PC-9 (cell line): ENCODE data around the gene PKD1L1.

Experiments used
- EZH2 ChIP-seq: fragments of 200-600 bp; sonication (generic); IDR thresholded peaks from 2 replicates; pipeline ENCODE4 v1.8.0; 2017; ENCODE audit warnings: antibody characterized with exemption, low read depth
- TF ChIP-seq, protein P1 (sequence below): fragments of 200-600 bp; sonication (generic); conservative IDR thresholded peaks from 2 replicates; pipeline ENCODE4 v1.6.1; 2017; ENCODE audit warnings: mixed run types, antibody characterized with exemption, mild to moderate bottlenecking, moderate library complexity

DNA sequence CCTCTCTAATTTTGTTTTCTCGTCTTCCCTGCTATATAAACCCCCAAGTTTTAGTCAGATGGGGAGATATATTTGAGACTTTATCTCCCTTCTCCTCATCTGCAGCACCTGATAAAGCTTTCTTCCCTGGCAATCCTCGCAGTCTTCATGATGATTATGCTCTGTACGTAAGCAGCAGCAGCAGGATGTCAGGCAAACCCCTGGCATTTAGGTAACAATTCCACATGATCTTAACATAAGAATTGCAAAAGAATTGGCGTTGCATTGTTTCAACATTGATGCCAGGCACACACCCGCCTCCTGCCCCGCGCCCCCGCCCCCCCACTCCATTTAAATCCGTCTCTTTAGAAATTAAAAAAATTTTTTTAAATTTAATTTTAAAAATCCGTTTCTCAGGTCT is 6.1 kb downstream of the PKD1L1 start:
- TF ChIP-seq, protein P1, sequence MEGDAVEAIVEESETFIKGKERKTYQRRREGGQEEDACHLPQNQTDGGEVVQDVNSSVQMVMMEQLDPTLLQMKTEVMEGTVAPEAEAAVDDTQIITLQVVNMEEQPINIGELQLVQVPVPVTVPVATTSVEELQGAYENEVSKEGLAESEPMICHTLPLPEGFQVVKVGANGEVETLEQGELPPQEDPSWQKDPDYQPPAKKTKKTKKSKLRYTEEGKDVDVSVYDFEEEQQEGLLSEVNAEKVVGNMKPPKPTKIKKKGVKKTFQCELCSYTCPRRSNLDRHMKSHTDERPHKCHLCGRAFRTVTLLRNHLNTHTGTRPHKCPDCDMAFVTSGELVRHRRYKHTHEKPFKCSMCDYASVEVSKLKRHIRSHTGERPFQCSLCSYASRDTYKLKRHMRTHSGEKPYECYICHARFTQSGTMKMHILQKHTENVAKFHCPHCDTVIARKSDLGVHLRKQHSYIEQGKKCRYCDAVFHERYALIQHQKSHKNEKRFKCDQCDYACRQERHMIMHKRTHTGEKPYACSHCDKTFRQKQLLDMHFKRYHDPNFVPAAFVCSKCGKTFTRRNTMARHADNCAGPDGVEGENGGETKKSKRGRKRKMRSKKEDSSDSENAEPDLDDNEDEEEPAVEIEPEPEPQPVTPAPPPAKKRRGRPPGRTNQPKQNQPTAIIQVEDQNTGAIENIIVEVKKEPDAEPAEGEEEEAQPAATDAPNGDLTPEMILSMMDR, result no peak
- TF ChIP-seq EZH2, result no peak
